ENCODE results near the gene RYR1. TPM values are rescaled to one million over a fixed set of nuclear protein-coding genes. Genes with fewer than 3 reads are reported as not detected.
"Not testable (repeated sequence)": the region's sequence is repeated elsewhere in the genome, so short reads cannot be mapped to it uniquely, and the experiment has no call there.

RYR1 gene
- total RNA-seq, 1 donor: 0.10 TPM

DNA sequence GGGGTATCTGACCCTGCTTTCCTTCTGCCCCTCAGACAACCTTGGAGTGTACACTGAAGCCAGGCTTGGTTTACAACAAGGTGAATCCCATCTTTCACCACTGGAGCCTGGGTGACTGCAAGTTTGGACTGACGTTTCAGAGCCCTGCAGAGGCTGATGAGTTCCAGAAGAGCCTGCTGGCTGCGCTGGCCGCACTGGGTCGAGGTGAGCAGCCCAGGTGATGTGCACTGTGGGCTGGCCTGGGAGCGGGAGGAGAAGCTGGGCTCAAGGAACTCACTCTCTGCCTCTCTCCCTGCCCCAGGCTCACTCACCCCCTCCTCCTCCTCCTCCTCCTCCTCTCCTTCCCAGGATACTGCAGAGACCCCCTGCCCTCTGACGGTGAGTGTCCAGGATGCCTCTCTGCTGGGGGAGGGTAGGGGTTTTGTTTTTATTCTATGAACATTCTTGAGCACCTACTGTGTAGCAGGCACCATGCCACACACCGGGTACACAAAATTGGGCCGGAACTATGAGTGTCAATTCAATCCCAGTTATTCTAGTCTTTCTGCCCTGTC lies 41.5 kb upstream of the RYR1 start:
- Histone ChIP-seq H3K27me3 (ENCODE audit: insufficient read depth, low read length) (peaks cover 47% of the 10 kb centered on the region), H3K9me3 (ENCODE audit: low read depth, low read length) (no peaks in the 10 kb centered on the region), H3K4me1 (ENCODE audit: insufficient read depth, low read length) (peaks cover 29% of the 10 kb centered on the region), H3K4me3 (ENCODE audit: low read length) (no peak overlapping the region)

DNA sequence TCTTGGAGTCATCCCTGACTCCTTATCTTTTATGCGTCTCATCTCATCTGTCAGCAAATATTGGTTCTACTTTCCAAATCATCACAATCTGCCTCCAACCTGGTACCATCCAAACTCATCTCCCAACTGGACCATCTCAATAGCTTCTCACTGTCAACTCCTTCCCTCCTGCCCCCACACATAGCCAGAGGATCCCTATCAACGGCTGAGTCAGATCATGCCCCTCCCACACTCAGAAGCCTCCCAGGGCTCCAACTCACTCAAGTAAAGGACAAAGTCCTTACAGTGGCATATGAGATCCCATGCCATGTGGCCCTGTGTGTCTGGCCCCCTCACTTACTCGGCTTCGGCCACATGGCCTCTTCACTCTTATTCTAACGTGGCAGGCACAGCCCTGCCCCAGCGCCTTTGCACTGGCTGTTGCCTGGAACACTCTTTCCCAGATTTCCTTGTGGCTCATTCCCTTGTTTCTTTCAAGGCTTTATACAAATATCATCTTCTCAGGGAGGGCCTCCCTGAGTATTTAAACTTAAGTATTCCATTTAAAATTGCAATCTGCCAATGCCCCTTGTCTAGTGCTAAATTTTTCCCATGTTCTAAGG lies 40.7 kb upstream of the RYR1 start:
- Histone ChIP-seq H3K27me3 (ENCODE audit: insufficient read depth, low read length) (peaks cover 49% of the 10 kb centered on the region), H3K9me3 (ENCODE audit: low read depth, low read length) (no peaks in the 10 kb centered on the region), H3K4me1 (ENCODE audit: insufficient read depth, low read length) (peaks cover 22% of the 10 kb centered on the region), H3K4me3 (ENCODE audit: low read length) (no peak overlapping the region)

GRCh38 chr19:38394488-38394887 lies 39.0 kb upstream of the RYR1 start:
- Histone ChIP-seq H3K4me3 (ENCODE audit: low read length) (no peak overlapping the region), H3K27me3 (ENCODE audit: insufficient read depth, low read length) (peaks cover 42% of the 10 kb centered on the region), H3K9me3 (ENCODE audit: low read depth, low read length) (no peaks in the 10 kb centered on the region), H3K4me1 (ENCODE audit: insufficient read depth, low read length) (peaks cover 10% of the 10 kb centered on the region)

DNA sequence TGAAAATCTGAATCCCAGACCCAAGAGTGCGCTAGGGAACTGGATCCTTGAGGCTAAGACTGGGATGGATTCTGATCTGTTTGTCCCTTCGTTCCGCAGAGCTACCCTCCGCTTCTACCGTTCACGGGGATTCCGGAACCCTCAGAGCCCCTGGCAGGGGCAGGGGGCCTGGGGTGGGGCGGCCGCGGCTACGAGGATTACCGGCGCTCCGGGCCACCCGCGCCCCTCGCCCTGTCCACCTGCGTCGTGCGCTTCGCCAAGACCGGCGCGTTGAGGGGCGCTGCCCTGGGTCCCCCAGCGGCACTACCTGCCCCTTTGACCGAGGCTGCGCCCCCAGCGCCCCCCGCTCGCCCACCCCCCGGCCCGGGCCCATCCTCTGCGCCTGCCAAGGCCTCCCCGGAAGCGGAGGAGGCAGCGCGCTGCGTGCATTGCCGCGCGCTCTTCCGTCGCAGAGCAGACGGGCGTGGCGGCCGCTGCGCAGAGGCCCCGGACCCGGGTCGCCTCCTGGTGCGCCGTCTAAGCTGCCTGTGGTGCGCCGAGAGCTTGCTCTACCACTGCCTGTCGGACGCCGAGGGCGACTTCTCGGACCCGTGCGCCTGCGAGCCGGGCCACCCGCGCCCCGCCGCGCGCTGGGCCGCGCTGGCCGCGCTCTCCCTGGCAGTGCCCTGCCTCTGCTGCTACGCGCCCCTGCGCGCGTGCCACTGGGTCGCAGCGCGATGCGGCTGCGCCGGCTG lies 37.9 kb upstream of the RYR1 start:
- Histone ChIP-seq H3K4me3 (ENCODE audit: low read length) (peak overlapping the region; percentile 19), H3K4me1 (ENCODE audit: insufficient read depth, low read length) (peaks cover 10% of the 10 kb centered on the region), H3K9me3 (ENCODE audit: low read depth, low read length) (no peaks in the 10 kb centered on the region), H3K27me3 (ENCODE audit: insufficient read depth, low read length) (peaks cover 41% of the 10 kb centered on the region)

DNA sequence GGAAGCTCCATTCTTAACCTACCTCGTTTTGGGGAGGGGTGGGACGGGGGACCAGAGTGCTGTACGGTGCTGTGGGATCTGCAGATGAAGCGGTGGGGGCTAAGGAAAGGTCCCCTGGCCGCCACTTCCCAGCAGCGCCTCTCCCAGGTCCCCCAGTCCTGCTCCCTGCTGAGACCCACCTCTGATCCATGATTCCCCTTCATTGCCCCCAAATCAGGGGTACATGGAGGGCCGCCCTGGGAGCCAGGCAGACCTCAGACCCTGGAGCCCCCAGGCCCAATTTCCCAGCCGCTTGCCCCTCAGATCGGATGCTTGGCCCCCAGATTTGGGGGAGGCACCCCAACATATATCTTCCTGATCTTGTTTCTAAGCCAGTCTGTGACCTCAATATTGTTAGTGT lies 34.4 kb upstream of the RYR1 start:
- Histone ChIP-seq H3K4me3 (ENCODE audit: low read length) (no peak overlapping the region), H3K9me3 (ENCODE audit: low read depth, low read length) (no peaks in the 10 kb centered on the region), H3K4me1 (ENCODE audit: insufficient read depth, low read length) (peaks cover 15% of the 10 kb centered on the region), H3K27me3 (ENCODE audit: insufficient read depth, low read length) (peaks cover 26% of the 10 kb centered on the region)

- peaks cover 21% of the 10 kb centered on the region for H3K27me3 ChIP-seq (ENCODE audit: insufficient read depth, low read length)
Observed at GRCh38 chr19:38399537-38399936, 34.0 kb upstream of the RYR1 start.

GRCh38 chr19:38400361-38400760 lies 33.1 kb upstream of the RYR1 start:
- no peak overlapping the region for H3K4me3 ChIP-seq (ENCODE audit: low read length)
- H3K4me1 ChIP-seq (ENCODE audit: insufficient read depth, low read length): peaks cover 11% of the 10 kb centered on the region
- no peaks in the 10 kb centered on the region for H3K9me3 ChIP-seq (ENCODE audit: low read depth, low read length)
- peaks cover 15% of the 10 kb centered on the region for H3K27me3 ChIP-seq (ENCODE audit: insufficient read depth, low read length)

More at GRCh38 chr19:38399537-38399936, 34.0 kb upstream of the RYR1 start:
- H3K9me3 ChIP-seq (ENCODE audit: low read depth, low read length): no peaks in the 10 kb centered on the region
- H3K4me1 ChIP-seq (ENCODE audit: insufficient read depth, low read length): peaks cover 17% of the 10 kb centered on the region
- H3K4me3 ChIP-seq (ENCODE audit: low read length): no peak overlapping the region

DNA sequence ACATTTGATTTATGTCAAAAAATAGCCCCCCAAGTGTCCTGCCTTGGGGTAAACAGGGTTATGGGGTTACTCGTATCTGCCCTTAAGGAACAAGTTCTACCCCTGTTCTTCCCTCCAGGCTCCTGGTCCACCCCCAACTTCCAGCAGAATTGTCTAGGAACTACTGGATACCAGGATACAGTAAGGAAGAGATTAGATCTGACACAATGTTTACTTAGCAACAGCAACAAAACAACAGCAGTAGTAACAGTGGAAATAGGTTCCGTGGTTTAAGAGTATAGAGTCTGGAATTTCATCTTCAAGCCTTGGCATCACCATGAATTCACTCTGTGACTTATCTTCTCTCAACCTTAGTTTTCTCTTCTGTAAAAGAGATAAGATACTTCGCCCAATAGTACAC lies 32.3 kb upstream of the RYR1 start:
- peaks cover 11% of the 10 kb centered on the region for H3K4me1 ChIP-seq (ENCODE audit: insufficient read depth, low read length)
- peaks cover 13% of the 10 kb centered on the region for H3K27me3 ChIP-seq (ENCODE audit: insufficient read depth, low read length)
- no peaks in the 10 kb centered on the region for H3K9me3 ChIP-seq (ENCODE audit: low read depth, low read length)
- no peak overlapping the region for H3K4me3 ChIP-seq (ENCODE audit: low read length)

GRCh38 chr19:38402623-38402966 lies 30.9 kb upstream of the RYR1 start:
- H3K9me3 ChIP-seq (ENCODE audit: low read depth, low read length): no peaks in the 10 kb centered on the region
- peaks cover 2% of the 10 kb centered on the region for H3K27me3 ChIP-seq (ENCODE audit: insufficient read depth, low read length)
- peak overlapping the region; percentile 33 for H3K4me3 ChIP-seq (ENCODE audit: low read length)
- peaks cover 11% of the 10 kb centered on the region for H3K4me1 ChIP-seq (ENCODE audit: insufficient read depth, low read length)

DNA sequence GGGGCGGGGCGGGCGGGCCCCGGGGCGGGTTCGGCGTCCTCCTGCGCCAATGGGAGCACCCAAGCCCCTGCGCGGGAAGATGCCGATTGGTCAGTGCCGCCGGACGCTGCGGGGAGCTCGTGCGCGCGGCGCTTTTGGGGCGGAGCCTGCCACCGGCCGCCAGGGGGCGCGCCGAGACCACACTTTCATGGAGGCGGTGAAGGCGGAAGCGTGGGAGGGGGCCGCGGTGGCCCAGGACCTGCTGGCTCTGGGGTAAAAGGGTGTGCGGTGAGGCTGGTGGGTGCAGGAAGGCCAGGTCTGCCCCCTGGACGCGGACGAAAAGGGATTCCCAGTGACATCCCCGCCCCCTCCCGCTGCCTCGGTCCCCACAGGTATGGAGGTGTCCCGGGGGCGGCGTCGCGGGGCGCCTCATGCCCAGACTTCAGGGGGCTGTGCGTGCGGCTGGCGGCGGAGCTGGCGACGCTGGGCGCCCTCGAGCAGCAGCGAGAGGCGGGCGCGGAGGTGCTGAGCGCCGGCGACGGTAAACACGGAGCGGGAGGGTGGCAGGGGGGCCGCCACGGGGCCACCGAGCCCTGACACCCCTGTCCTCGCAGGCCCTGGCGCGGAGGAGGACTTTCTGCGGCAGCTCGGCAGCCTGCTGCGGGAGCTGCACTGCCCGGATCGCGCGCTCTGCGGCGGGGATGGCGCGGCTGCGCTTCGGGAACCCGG lies 30.4 kb upstream of the RYR1 start, which contains the start of gene FAM98C:
Gene FAM98C (plus strand): TSS at position 127 of the 708 bp plus-strand sequence. CDS start 61 bp downstream, at position 188.
- Histone ChIP-seq H3K27me3 (ENCODE audit: insufficient read depth, low read length) (peaks cover 2% of the 10 kb centered on the region), H3K4me1 (ENCODE audit: insufficient read depth, low read length) (peaks cover 11% of the 10 kb centered on the region), H3K9me3 (ENCODE audit: low read depth, low read length) (no peaks in the 10 kb centered on the region), H3K4me3 (ENCODE audit: low read length) (peak within 1 kb of the TSS; percentile 76)

DNA sequence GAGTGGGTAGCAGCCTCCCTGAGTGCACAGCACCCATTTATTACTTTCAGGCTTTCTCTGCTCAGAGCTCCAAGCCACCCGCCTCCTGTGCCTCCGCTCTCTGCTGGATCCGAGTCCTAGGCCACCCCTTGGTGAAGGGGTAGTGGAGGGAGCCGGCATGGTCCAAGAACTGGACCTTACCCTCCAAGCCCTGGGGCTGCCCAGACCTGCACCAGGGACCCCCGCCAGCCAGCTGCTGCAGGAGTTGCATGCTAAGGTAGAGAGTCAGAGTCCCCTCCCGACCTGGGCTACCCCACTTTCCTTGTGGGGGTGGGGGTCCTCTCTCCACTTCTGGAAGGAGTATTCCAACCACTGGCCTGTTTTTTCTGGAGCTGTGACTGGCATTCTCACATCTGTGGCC lies 28.6 kb upstream of the RYR1 start:
- H3K27me3 ChIP-seq (ENCODE audit: insufficient read depth, low read length): no peaks in the 10 kb centered on the region
- no peak overlapping the region for H3K4me3 ChIP-seq (ENCODE audit: low read length)
- H3K4me1 ChIP-seq (ENCODE audit: insufficient read depth, low read length): peaks cover 14% of the 10 kb centered on the region
- H3K9me3 ChIP-seq (ENCODE audit: low read depth, low read length): no peaks in the 10 kb centered on the region

DNA sequence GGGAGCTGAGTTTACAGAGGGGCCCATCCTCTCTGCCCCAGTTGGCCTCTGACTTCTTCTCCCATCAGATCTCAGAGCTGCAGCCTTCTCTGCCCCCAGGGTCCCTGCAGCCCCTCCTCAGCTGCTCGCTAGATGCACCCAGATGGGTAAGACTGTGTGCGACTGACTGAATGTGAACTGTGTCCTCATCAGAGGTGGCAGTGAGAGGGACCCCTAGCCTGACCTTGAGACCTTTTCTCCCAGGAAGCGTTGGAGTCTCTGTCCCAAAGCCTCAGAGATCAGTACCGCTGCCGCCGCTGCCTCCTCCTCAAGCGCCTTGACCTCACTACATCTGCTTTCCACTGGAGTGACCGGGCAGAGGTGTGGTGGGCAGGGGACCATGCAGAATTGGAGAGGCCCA lies 28.2 kb upstream of the RYR1 start:
- Histone ChIP-seq H3K4me3 (ENCODE audit: low read length) (no peak overlapping the region), H3K27me3 (ENCODE audit: insufficient read depth, low read length) (no peaks in the 10 kb centered on the region), H3K4me1 (ENCODE audit: insufficient read depth, low read length) (peaks cover 16% of the 10 kb centered on the region), H3K9me3 (ENCODE audit: low read depth, low read length) (no peaks in the 10 kb centered on the region)

DNA sequence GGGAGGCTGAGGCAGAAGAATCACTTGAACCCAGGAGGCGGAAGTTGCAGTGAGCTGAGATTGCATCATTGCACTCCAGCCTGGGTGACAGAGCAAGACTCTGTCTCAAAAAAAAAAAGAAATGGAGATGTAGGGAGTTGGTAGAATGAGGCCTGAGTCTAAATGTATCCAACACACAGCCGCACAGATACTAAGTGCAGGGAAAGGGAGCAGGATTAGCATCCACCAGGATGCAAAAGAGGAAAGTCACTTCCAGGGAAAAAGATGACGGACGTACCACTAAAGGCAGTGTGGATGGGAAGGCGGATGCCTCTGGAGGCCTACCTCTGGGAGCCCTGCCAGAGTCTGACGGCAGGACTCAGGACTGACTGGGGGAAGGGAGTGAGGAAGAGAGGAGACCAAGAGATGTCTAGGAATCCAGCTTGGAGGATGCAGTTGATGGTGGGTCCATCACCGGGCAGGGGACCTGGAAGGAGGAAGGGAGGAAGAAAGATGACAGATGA lies 23.8 kb upstream of the RYR1 start:
- Histone ChIP-seq H3K4me3 (ENCODE audit: low read length) (no peak overlapping the region), H3K9me3 (ENCODE audit: low read depth, low read length) (no peaks in the 10 kb centered on the region), H3K27me3 (ENCODE audit: insufficient read depth, low read length) (no peaks in the 10 kb centered on the region), H3K4me1 (ENCODE audit: insufficient read depth, low read length) (peaks cover 5% of the 10 kb centered on the region)

GRCh38 chr19:38410407-38410806 lies 23.1 kb upstream of the RYR1 start:
- H3K27me3 ChIP-seq (ENCODE audit: insufficient read depth, low read length); H3K4me3 ChIP-seq (ENCODE audit: low read length); H3K9me3 ChIP-seq (ENCODE audit: low read depth, low read length); H3K4me1 ChIP-seq (ENCODE audit: insufficient read depth, low read length): not testable (repeated sequence)

- no peaks in the 10 kb centered on the region for H3K27me3 ChIP-seq (ENCODE audit: insufficient read depth, low read length)
- no peaks in the 10 kb centered on the region for H3K9me3 ChIP-seq (ENCODE audit: low read depth, low read length)
- no peak overlapping the region for H3K4me3 ChIP-seq (ENCODE audit: low read length)
- H3K4me1 ChIP-seq (ENCODE audit: insufficient read depth, low read length): peaks cover 4% of the 10 kb centered on the region
Observed at GRCh38 chr19:38411041-38411712, 22.3 kb upstream of the RYR1 start.
